HG02981 (cell line): Measurements from ENCODE around the gene PREX1.

Source experiments
- ATAC-seq: cut with Tn5 transposase; IDR thresholded peaks from one replicate; pipeline ENCODE4 v1.9.1; 2021; ENCODE audit warnings: mild to moderate bottlenecking, moderate library complexity; ENCODE audit not compliant: unreplicated experiment

The PREX1 gene

GRCh38 chr20:48645666-48646065 is 182.1 kb downstream of the PREX1 start:
- no peak for ATAC-seq

DNA sequence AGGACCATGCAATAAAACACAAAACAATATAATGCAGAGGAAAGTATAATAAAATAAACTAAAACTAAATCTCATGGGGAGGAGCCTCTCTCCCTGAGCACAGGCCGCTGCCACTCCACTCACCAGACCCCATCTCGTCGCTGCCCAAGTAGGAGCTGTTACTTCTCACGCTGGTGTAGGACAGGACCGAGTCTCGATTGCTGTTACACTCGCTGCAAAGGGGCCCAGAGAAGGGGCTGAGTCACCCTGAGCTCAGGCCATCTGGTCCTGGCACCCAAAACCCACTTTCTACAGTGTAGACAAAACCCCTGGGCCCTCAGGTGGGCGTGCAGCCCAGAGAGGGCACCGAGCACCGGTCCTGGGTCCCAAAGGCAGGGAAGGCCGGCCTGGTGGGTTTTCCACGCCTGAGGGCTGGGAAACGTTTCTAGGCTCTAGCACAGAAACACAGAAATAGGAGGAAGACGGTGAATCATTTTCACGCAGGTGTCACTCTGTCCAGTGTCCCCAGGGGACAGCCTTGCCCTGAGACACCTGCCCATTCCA is 183.4 kb downstream of the PREX1 start:
- ATAC-seq = no peak

GRCh38 chr20:48642105-48642880 is 185.5 kb downstream of the PREX1 start:
- ATAC-seq = no peak

- ATAC-seq = no peak
These were observed 186.9 kb downstream of the PREX1 start for GRCh38 chr20:48640871-48641270.

- no peak for ATAC-seq
These were observed 187.9 kb downstream of the PREX1 start for GRCh38 chr20:48639899-48640298.

GRCh38 chr20:48638546-48638945 is 189.3 kb downstream of the PREX1 start:
- no peak for ATAC-seq

GRCh38 chr20:48637461-48637860 is 190.3 kb downstream of the PREX1 start:
- ATAC-seq = no peak

- no peak for ATAC-seq
These were observed 191.5 kb downstream of the PREX1 start for GRCh38 chr20:48636301-48636700.

DNA sequence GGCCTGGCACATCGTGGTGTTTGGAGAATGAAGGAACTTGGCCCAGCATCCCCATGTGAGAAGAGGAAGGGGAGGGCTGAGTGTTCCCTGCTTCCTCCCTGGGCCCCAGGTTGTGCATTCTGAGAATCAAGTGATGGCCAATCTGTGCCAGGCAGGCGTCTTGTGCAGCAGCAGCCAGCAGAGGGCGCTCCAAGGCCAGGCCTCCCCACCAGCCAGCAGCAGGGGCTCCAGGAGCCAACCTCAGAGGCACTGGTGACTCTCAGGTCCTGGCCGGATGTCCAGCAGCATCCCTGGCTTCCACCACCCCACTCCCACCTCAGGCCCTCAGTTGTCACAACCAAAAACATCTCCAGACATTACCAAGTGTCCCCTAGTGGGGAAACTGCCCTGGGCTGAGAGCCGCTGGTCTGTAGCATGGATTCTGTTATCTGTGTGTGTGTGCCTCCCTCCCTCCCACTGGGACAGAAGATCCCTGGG is 192.0 kb downstream of the PREX1 start:
- no peak for ATAC-seq

- no peak for ATAC-seq
These were observed 192.4 kb downstream of the PREX1 start for GRCh38 chr20:48635361-48635760.

DNA sequence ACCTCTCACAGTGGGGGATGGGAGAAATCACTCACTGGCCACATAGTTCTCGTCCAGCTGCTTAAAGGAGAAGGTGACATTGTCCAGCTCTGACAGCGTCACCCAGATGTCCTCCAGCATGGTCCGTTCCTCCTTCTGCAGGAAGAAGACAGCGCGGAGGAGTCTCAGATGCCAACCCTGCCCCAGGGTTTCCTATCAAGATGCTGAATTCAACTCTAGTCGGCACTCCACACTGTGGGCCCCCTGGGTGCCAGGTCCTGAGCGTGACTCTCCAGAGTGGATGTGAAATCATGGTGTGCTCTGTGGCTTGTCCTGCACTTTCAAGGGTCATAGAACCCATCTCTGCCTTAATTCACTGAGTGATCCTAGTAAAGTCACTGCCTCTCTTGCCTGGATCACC is 193.2 kb downstream of the PREX1 start:
- ATAC-seq = no peak

GRCh38 chr20:48633620-48634257 is 194.1 kb downstream of the PREX1 start:
- ATAC-seq = no peak

DNA sequence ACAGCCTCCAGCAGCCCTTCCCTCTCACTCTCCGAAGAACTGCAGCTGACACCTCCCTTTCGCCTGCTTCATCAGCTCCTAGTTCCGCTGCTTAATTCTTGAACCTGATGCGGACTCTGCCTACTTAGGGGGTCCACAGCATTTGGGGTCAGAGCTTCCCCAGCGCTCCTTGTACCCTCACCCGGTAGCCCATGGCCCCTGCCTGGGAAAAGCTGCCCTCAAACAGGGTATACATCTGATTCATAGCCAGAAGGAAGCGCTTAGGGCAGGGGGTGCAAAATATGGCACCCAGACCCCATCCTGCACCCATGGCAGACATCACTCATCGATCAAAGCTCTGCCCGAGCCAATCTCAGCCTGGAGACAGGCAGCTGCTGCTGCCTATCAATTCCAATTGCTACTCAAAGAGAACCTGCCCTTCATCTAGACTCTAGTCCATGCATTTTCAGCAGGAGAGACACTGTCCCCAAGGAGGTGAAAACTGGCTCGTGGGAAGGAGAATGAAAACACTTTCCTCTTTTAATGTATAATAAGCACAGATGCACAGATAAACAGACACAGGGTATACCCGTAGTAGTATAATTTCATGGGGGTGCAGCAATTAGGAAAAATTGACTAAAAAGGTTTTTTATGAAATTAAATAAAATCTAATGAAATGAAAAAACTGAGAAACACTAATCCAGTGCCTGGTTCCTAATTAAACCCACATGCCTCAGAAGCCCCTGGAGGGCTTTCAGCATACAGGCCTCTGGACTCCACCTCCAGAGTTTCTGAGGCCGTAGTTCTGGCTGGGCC is 194.8 kb downstream of the PREX1 start:
- ATAC-seq = no peak

GRCh38 chr20:48632017-48632824 is 195.6 kb downstream of the PREX1 start:
- no peak for ATAC-seq

- no peak for ATAC-seq
These were observed 196.4 kb downstream of the PREX1 start for GRCh38 chr20:48631114-48632016.

- ATAC-seq = no peak
These were observed 197.3 kb downstream of the PREX1 start for GRCh38 chr20:48630342-48631075.

- no peak for ATAC-seq
These were observed 197.9 kb downstream of the PREX1 start for GRCh38 chr20:48629960-48630315.

GRCh38 chr20:48629069-48629959 is 198.5 kb downstream of the PREX1 start:
- ATAC-seq = no peak
